ENCODE data around the gene ICAM1. TPM values are rescaled to one million over a fixed set of nuclear protein-coding genes. Genes with fewer than 3 reads are reported as not detected.
A peak's percentile ranks its signal among the peaks of the same experiment; 100 is the strongest.

Gene ICAM1
- total and polyA plus RNA-seq, 2 of the 13 experiments (the other 11 are each of a cell fraction or from before 2014, with no cell fraction given) = 37.9 to 98.4 TPM

- TF ChIP-seq SOX13 (IDR thresholded peaks at IDR 0.05) (no peak), SOX13 (CRISPR knock-in tag; conservative IDR thresholded peaks at IDR 0.05 in 1 of 2, IDR thresholded peaks at IDR 0.05 in 1 of 2) (no peak), TAF1 (CRISPR knock-in tag; IDR thresholded peaks at IDR 0.05) (peak; percentile 91), ZNF605 (CRISPR knock-in tag; IDR thresholded peaks at IDR 0.05) (peak; percentile 47; the same call in 1 of the 2 replicates), TMF1 (CRISPR knock-in tag; IDR thresholded peaks at IDR 0.05; ENCODE audit: low read depth) (no peak), MTF2 (CRISPR knock-in tag; IDR thresholded peaks at IDR 0.05; ENCODE audit: borderline replicate concordance) (no peak), ZNF639 (CRISPR knock-in tag; conservative IDR thresholded peaks at IDR 0.05) (peak; percentile 62; the same call in 1 of the 2 replicates), ZNF138 (CRISPR knock-in tag; IDR thresholded peaks at IDR 0.05; ENCODE audit: low read depth) (peak; percentile 81), ZNF724P (CRISPR knock-in tag; IDR thresholded peaks at IDR 0.05; ENCODE audit: borderline replicate concordance) (no peak; the same call in 1 of the 2 replicates), ZNF777 (CRISPR knock-in tag; IDR thresholded peaks at IDR 0.05) (no peak), ZNF10 (CRISPR knock-in tag; IDR thresholded peaks at IDR 0.05; ENCODE audit: borderline replicate concordance, low read depth) (no peak), THAP7 (CRISPR knock-in tag; IDR thresholded peaks at IDR 0.05) (no peak), ZNF362 (CRISPR knock-in tag; IDR thresholded peaks at IDR 0.05; ENCODE audit: borderline replicate concordance) (no peak), BORCS8-MEF2B (CRISPR knock-in tag; IDR thresholded peaks at IDR 0.05) (no peak; the same call in none of the 2 replicates), POLR2AphosphoS2 (IDR thresholded peaks at IDR 0.05; ENCODE audit: low read depth, low read length) (peak; percentile 69; the same call in 1 of the 2 replicates), LBX2 (CRISPR knock-in tag; IDR thresholded peaks at IDR 0.05; ENCODE audit: borderline replicate concordance) (no peak), RFXAP (CRISPR knock-in tag; IDR thresholded peaks at IDR 0.05; ENCODE audit: borderline replicate concordance) (peak; percentile 63; the same call in 1 of the 2 replicates), NR2F2 (IDR thresholded peaks at IDR 0.05; ENCODE audit: borderline replicate concordance, low read depth) (no peak), ZNF280D (CRISPR knock-in tag; IDR thresholded peaks at IDR 0.05) (no peak; the same call in 1 of the 2 replicates), ETS1 (CRISPR knock-in tag; IDR thresholded peaks at IDR 0.05) (no peak), KLF9 (CRISPR knock-in tag; IDR thresholded peaks at IDR 0.05; ENCODE audit: low read depth) (no peak)
Observed at GRCh38 chr19:10332965-10333757, 62.2 kb downstream of the ICAM1 start, which contains the start of gene RAVER1 (continued).

Data from HepG2 (cell line).